HUES6 (cell line): ENCODE data around the gene CKMT2.

Source experiments
- H3K27ac ChIP-seq: 2 replicates; pipeline ENCODE4 v1.7.0; 2013; ENCODE audit warnings: low read depth, mild to moderate bottlenecking, low read length, inconsistent platforms
- H3K27me3 ChIP-seq: 2 replicates; pipeline ENCODE4 v1.6.1; 2013; ENCODE audit warnings: low read length; ENCODE audit not compliant: control insufficient read depth, insufficient read depth
- H3K36me3 ChIP-seq: 2 replicates; pipeline ENCODE4 v1.6.1; 2013; ENCODE audit warnings: low read length; ENCODE audit not compliant: control insufficient read depth, insufficient read depth
- H3K4me1 ChIP-seq: 2 replicates; pipeline ENCODE4 v1.6.1; 2013; ENCODE audit warnings: low read length; ENCODE audit not compliant: control insufficient read depth, insufficient read depth
- H3K4me3 ChIP-seq: 2 replicates; pipeline ENCODE4 v1.5.1; 2013; ENCODE audit warnings: low read depth, low read length
- H3K9ac ChIP-seq: one replicate; pipeline ENCODE4 v1.6.1; 2013; ENCODE audit warnings: mild to moderate bottlenecking, low read length
- H3K9me3 ChIP-seq: 2 replicates; pipeline ENCODE4 v1.6.1; 2013; ENCODE audit warnings: low read depth, low read length; ENCODE audit not compliant: control insufficient read depth, insufficient read depth

The CKMT2 gene

GRCh38 chr5:81219389-81219788 lies 13.7 kb upstream of the CKMT2 start:
- H3K9ac ChIP-seq = no peak overlapping the region
- no peak overlapping the region for H3K27ac ChIP-seq
- H3K4me3 ChIP-seq = no peak overlapping the region
- no peaks in the 10 kb centered on the region for H3K9me3 ChIP-seq
- H3K27me3 ChIP-seq = no peaks in the 10 kb centered on the region
- no peaks in the 10 kb centered on the region for H3K4me1 ChIP-seq
- H3K36me3 ChIP-seq = no peaks in the 10 kb centered on the region

- no peak overlapping the region for H3K9ac ChIP-seq
- no peak overlapping the region for H3K4me3 ChIP-seq
- no peaks in the 10 kb centered on the region for H3K4me1 ChIP-seq
- no peaks in the 10 kb centered on the region for H3K36me3 ChIP-seq
- H3K9me3 ChIP-seq = no peaks in the 10 kb centered on the region
- no peak overlapping the region for H3K27ac ChIP-seq
- H3K27me3 ChIP-seq = no peaks in the 10 kb centered on the region
These were observed 10.8 kb upstream of the CKMT2 start for GRCh38 chr5:81222285-81222684.

GRCh38 chr5:81225463-81225862 lies 7.7 kb upstream of the CKMT2 start:
- Histone ChIP-seq H3K9me3 (no peaks in the 10 kb centered on the region), H3K9ac (no peak overlapping the region), H3K27me3 (no peaks in the 10 kb centered on the region), H3K4me3 (no peak overlapping the region), H3K36me3 (no peaks in the 10 kb centered on the region), H3K4me1 (no peaks in the 10 kb centered on the region), H3K27ac (no peak overlapping the region)

GRCh38 chr5:81226286-81226685 lies 6.8 kb upstream of the CKMT2 start:
- Histone ChIP-seq H3K27ac (no peak overlapping the region), H3K36me3 (no peaks in the 10 kb centered on the region), H3K4me1 (no peaks in the 10 kb centered on the region)

GRCh38 chr5:81226949-81227348 lies 6.2 kb upstream of the CKMT2 start:
- H3K4me1 ChIP-seq = no peaks in the 10 kb centered on the region
- H3K4me3 ChIP-seq = no peak overlapping the region
- no peaks in the 10 kb centered on the region for H3K27me3 ChIP-seq
- H3K36me3 ChIP-seq = no peaks in the 10 kb centered on the region
- H3K9ac ChIP-seq = no peak overlapping the region
- H3K27ac ChIP-seq = no peak overlapping the region
- no peaks in the 10 kb centered on the region for H3K9me3 ChIP-seq

More at GRCh38 chr5:81226286-81226685, 6.8 kb upstream of the CKMT2 start:
- no peak overlapping the region for H3K4me3 ChIP-seq
- no peak overlapping the region for H3K9ac ChIP-seq
- H3K9me3 ChIP-seq = no peaks in the 10 kb centered on the region
- no peaks in the 10 kb centered on the region for H3K27me3 ChIP-seq

- no peak overlapping the region for H3K4me3 ChIP-seq
- H3K27me3 ChIP-seq = no peaks in the 10 kb centered on the region
- no peaks in the 10 kb centered on the region for H3K9me3 ChIP-seq
- H3K27ac ChIP-seq = no peak overlapping the region
- H3K36me3 ChIP-seq = no peaks in the 10 kb centered on the region
- peaks cover 9% of the 10 kb centered on the region for H3K4me1 ChIP-seq
- no peak overlapping the region for H3K9ac ChIP-seq
These were observed 5.0 kb upstream of the CKMT2 start for GRCh38 chr5:81228084-81228483.

- no peaks in the 10 kb centered on the region for H3K27me3 ChIP-seq
- H3K9me3 ChIP-seq = no peaks in the 10 kb centered on the region
- H3K4me1 ChIP-seq = peaks cover 29% of the 10 kb centered on the region
- no peak overlapping the region for H3K27ac ChIP-seq
- no peaks in the 10 kb centered on the region for H3K36me3 ChIP-seq
- H3K9ac ChIP-seq = no peak overlapping the region
- no peak overlapping the region for H3K4me3 ChIP-seq
These were observed 2.7 kb upstream of the CKMT2 start for GRCh38 chr5:81230416-81230815.

GRCh38 chr5:81232464-81233079 lies 550 bp upstream of the CKMT2 start:
- no peaks in the 10 kb centered on the region for H3K9me3 ChIP-seq
- 0 out of 2 replicates have a peak, but pooled peaks cover 3% of the 10 kb centered on the region for H3K36me3 ChIP-seq
- no peak overlapping the region for H3K27ac ChIP-seq
- H3K4me1 ChIP-seq = peaks cover 31% of the 10 kb centered on the region
- no peaks in the 10 kb centered on the region for H3K27me3 ChIP-seq
- peak overlapping the region; percentile 59 for H3K4me3 ChIP-seq
- H3K9ac ChIP-seq = no peak overlapping the region

GRCh38 chr5:81234299-81234698 lies 1.2 kb downstream of the CKMT2 start:
- Histone ChIP-seq H3K27me3 (no peaks in the 10 kb centered on the region), H3K4me1 (peaks cover 31% of the 10 kb centered on the region), H3K36me3 (0 out of 2 replicates have a peak, but pooled peaks cover 3% of the 10 kb centered on the region), H3K9me3 (no peaks in the 10 kb centered on the region), H3K27ac (no peak overlapping the region), H3K4me3 (no peak overlapping the region), H3K9ac (no peak overlapping the region)

GRCh38 chr5:81234801-81235200 lies 1.7 kb downstream of the CKMT2 start:
- H3K27me3 ChIP-seq = no peaks in the 10 kb centered on the region
- no peaks in the 10 kb centered on the region for H3K9me3 ChIP-seq
- no peak overlapping the region for H3K4me3 ChIP-seq
- 0 out of 2 replicates have a peak, but pooled peaks cover 3% of the 10 kb centered on the region for H3K36me3 ChIP-seq
- H3K9ac ChIP-seq = no peak overlapping the region
- no peak overlapping the region for H3K27ac ChIP-seq
- H3K4me1 ChIP-seq = peaks cover 31% of the 10 kb centered on the region

- no peak overlapping the region for H3K9ac ChIP-seq
- no peaks in the 10 kb centered on the region for H3K9me3 ChIP-seq
- H3K4me3 ChIP-seq = no peak overlapping the region
- H3K36me3 ChIP-seq = 0 out of 2 replicates have a peak, but pooled peaks cover 3% of the 10 kb centered on the region
- no peak overlapping the region for H3K27ac ChIP-seq
- H3K4me1 ChIP-seq = peaks cover 31% of the 10 kb centered on the region
- H3K27me3 ChIP-seq = no peaks in the 10 kb centered on the region
These were observed 2.4 kb downstream of the CKMT2 start for GRCh38 chr5:81235287-81236072.
